ENCODE results near the gene TNFRSF17.
"Not testable (repeated sequence)": the region's sequence is repeated elsewhere in the genome, so short reads cannot be mapped to it uniquely, and the experiment has no call there.

Gene TNFRSF17

DNA sequence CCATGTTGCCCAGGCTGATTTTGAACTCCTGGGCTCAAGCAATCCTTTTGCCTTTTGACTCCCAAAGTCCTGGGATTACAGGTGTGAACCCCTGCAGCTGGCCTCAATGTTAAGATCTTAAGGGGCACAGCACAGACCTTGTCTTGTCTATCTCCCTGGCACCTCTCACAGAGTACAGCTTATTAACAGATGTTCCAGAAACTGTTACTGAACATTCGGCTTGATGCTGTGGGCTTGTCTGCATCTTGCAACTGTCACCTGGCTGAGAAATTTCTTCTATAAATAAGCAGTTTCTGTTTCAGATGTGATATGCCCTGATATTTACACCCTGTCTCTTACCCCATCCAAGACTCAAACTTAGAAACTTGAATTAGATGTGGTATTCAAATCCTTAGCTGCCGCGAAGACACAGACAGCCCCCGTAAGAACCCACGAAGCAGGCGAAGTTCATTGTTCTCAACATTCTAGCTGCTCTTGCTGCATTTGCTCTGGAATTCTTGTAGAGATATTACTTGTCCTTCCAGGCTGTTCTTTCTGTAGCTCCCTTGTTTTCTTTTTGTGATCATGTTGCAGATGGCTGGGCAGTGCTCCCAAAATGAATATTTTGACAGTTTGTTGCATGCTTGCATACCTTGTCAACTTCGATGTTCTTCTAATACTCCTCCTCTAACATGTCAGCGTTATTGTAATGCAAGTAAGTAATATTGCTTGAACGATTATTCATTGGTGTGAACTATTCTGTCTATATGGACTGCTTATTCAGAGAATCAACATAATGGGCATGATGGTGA is at the start of gene TNFRSF17:
TSS of gene TNFRSF17 (plus strand) at position 450 of the 791 bp plus-strand sequence. CDS start at position 565, 115 bp downstream.
- DNase-seq, result no peak

DNA sequence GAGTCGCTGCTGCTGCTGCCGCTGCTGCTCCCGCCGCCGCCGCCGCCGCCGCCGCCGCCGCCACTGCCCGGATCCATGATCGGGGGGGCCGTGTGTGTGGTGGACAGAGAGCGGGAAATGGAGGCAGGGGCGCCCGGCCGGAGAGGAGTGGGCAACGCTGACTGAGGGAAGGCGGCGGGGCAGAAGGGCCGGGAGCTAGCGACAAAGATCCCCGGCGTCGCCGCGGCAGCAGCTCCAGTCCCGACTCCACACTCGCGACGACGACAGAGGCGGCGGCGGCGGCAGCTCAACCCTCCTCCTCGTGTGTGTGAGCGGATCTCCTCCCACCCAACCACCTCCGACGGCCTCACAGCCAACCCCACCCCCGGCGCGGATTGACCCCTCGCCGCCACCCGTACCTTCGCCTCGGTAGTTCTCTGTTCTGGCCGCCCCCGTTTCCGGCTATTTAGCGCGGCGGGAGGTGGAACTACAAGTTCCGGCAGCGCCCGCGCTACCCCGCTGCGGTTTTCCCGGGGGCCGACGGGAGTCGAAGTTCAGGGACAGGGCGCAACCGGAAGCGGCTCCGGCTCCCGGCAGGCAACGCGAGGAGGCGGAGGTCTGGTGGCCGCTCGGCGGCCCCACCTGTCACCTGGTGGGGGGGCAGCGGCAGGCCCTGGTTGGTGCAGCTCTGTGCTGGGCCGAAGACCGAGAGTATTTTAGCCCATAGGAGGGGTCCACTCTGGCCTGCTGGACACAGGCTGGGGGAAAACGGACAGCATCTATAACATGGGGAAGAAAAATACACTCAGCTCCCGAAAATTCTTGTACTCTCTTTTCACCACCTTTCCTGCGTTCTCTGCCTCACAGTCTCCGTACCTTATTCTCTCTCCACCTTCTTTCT is 49.1 kb upstream of the TNFRSF17 start, which contains the start of gene GSPT1:
TSS of gene GSPT1 (minus strand) at position 313 of the 880 bp plus-strand sequence. CDS start at position 77, 236 bp downstream.
- peak; percentile 99 for DNase-seq

DNA sequence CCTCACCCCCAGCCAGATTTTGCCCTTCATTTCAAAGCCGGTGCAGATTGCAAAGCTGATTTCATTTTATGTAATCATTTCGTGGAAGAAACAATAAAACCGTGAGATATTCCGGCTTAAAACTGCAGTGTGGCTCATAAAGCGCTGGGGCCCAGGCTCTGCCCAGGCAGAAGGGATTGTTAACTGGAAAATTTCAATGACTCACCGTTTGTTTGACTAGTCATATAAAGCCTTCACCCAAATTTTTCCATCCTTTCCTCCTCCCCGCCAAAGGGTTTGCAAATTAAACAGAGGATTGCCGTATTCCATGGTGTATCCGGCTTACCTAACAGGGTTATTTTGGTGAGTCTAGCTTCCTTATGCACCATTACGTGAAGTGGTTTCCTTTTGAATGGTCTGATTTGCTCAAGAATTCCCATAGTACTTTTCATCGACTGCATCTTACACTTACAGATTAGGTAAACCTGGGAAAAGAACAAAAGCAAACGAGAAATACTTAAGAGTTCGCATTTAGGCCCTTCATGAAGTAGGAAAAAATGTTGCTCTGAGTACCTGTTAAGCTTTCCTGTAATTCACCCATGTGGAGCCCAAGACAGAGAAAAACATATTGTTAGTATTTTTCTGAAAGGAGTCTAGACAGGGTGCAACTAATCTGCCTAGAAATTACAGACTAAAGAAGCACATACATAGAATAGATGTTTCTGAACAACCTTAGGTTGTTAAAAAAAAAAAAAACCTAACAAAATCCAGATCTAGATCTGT is 48.3 kb upstream of the TNFRSF17 start:
- DNase-seq, result peak; percentile 33

DNA sequence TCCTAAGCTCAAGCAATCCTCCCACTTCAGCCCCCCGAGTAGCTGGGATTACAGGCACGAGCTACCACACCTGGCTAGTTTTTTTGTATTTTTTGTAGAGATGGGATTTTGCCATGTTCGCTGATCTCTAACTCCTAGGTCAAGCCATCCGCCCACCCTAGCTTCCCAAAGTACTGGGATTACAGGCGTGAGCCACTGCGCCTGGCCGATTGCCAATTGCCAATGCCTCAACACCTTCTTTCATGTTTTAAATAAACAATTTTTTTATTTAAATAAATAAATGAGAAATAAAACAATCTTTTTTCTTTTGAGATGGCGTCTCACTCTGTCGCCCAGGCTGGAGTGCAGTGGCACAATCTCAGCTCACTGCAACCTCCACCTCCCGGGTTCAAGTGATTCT is 41.0 kb upstream of the TNFRSF17 start:
- DNase-seq, result not testable (repeated sequence)

DNA sequence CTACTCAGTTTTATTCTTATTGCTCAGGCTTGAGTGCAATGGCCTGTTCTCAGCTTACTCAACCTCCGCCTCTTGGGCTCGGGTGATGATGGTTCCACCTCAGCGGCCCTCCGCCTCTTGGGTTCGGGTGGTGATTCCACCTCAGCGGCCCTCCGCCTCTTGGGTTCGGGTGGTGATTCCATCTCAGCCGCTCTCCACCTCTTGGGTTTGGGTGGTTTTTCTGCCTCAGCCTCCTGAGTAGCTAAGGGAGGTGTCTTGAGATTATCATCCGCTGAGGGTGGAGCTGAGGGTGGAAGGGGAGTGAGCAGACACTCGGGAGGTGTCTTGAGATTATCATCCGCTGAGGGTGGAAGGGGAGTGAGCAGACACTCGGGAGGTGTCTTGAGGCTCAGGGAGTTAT is 37.7 kb upstream of the TNFRSF17 start:
- DNase-seq, result not testable (repeated sequence)

DNA sequence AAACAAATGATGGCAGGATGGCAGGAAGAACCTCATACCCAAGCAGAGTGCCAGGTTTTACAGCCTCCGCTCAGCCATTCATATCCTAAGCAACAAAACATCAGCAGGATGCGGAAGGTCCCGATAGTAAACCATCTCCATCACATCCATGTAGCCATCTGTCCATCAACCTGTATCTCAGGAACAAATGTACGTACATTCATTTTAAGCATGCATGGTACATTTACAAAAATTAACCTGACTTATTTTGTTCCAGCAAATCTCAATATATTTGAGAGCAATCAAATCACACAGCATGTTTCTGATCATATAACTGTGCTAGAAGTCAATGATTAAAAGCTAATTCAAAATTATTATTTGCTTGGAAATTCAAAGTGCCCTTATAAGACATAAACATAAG is 23.1 kb upstream of the TNFRSF17 start, which contains the start of gene NPIPB2:
TSS of gene NPIPB2 (minus strand) at position 101 of the 400 bp plus-strand sequence. CDS start at position 101, 0 bp downstream.
- DNase-seq, result not testable (repeated sequence)

DNA sequence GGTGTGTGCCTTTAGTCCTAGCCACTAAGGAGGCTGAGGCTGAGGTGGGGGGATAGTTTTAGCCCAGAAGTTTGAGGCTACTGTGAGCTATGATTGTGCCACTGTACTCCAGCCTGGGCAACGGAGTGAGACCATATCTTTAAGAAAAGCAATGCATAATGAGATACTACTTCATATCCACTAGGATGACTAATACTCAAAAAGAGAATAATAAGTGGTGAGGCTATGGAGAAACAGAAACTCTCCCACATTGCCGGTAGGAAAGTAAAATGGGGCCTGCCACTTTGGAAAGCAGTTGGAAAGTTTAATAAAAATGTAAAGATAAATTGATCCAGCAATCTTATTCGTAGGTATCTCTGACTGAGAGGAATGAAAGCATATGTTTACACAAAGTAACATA is 18.6 kb upstream of the TNFRSF17 start:
- DNase-seq, result no peak

DNA sequence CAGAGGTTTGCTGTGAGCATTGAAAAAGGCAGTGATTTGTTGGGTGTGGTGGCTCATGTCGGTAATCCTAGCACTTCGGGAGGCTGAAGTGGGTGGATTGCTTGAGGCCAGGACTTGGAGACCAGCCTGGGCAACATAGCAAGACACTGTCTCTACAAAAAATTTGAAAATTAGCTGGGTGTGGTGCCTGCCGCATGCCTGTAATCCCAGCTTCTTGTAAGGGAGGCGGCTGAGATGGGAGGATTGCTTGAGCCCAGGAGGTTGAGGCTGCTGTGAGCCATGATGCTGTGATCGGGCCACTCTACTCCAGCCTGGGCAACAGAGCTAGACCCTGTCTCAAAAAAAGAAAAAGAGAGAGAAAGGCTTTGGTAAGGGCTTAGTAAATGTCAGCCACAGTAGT is 16.2 kb upstream of the TNFRSF17 start:
- no peak for DNase-seq

DNA sequence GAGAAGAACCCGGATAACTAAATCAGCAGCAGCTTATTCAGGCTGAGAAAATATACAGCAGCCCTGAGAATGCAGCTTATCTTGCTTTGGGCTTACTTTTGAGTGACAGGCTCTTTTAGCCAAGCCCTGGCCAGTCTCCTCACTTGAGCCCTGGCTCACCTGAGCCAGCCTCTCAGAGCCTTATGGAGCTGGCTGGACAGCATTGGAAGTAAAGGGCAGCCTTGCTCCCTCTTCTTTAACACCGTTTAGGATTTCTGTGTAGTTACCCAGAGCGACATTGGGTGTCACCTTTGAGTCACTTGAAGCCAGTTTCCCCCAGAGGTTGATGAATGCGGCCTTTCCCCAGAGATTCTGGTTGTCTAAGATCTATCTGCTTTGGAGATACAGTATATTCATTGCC is 15.5 kb upstream of the TNFRSF17 start:
- DNase-seq, result peak; percentile 63

DNA sequence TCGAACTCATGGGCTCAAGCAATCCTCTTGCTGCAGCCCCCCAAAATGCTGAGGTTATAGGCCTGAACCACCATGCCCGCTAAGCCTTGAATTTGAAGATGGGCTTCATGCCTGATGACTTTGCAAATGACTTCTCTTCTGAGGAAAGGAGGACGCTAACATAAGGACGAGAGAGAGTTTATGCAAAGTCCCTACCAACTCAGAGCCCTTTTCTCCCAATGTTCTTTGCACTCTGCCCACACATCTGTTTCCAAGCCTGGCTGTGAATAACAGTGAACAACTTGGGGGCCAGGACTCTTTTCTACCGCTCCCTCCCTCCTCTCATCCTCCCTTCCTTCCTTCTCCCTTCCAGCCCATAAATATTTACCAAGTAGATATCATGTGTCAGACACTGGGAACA is 14.6 kb upstream of the TNFRSF17 start:
- no peak for DNase-seq

DNA sequence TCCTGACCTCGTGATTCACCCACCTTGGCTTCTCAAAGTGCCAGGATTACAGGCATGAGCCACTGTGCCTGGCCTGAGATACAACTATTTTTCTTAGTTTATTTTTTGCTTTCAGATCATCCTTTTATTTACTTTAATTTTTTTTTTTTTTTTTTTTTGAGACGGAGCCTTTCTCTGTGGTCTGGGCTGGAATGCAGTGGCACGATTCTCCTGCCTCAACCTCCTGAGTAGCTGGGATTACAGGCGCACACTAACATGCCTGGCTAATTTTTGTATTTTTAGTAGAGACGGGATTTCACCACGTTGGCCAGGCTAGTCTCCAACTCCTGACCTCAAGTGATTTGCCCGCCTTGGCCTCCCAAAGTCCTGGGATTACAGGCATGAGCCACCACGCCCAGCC is 11.4 kb upstream of the TNFRSF17 start:
- not testable (repeated sequence) for DNase-seq

DNA sequence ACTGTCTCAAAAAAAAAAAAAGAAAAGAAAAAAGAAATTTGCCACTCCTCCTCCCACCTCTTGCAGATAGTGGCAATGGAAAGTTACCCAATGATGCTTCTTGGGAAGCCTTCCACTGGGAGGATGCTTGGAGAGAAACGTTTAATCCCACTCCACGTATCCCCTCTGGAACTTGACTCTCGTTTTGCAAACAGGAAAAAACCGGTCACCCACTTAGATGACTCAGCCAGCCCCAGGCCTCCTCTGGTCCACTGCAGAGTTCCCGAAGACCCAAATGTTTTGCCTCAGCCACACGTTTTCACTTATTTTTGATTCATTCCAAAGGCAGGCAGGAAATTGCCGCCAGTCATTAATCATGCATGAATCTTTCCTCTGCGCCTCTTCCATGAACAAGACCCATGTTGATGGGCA is 9.3 kb upstream of the TNFRSF17 start:
- DNase-seq, result peak; percentile 99

DNA sequence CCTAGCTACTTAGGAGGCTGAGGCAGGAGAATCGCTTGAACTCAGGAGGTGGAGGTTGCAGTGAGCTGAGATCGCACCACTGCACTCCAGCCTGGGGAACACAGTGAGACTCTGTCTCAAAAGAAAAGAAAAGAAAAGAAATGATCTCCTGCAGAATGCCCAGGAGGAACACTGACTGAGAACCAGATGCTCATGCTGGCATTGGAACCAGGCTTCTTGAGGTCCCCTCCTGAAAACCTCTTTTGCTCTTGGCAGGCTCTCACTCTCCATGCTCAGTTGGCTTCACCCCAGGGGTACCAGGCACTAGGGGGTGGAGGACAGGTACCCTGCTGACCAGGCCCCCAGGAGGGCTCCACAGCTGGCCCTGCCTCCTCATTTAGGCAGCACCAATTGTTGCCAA is 8.5 kb upstream of the TNFRSF17 start:
- no peak for DNase-seq

DNA sequence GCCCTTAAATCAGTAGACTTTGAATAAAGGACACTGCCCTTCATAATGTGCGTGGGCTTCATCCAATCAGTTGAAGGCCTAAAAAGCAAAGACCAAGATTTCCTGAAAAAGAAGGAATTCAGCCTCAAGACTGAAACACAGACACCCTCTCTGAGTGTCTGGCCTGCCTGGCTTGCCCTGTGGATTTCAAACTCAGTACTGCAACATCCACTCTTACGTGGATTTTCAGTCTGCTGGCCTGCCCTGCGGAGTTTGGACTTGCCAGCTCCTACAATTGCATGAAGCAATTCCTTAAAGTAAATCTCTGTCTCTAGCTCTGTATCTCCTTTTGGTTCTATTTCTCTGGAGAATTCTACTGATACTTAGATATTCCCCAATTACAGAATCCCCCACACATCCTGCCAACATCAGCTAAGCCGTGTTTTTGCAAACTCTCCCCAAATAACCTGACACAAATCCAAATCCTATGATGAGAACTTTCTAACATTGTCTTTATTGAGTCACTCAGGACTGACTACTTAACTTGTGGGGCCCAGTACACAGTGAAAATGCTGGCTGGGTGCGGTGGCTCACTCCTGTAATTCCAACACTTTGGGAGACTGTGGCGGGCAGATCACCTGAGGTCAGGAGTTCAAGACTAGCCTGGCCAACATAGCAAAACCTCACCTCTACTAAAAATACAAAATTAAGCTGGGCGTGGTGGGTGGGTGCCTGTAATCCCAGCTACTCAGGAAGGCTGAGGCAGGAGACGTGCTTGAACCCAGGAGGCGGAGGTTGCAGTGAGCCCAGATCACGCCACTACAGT is 7.2 kb upstream of the TNFRSF17 start:
- peak; percentile 44 for DNase-seq

DNA sequence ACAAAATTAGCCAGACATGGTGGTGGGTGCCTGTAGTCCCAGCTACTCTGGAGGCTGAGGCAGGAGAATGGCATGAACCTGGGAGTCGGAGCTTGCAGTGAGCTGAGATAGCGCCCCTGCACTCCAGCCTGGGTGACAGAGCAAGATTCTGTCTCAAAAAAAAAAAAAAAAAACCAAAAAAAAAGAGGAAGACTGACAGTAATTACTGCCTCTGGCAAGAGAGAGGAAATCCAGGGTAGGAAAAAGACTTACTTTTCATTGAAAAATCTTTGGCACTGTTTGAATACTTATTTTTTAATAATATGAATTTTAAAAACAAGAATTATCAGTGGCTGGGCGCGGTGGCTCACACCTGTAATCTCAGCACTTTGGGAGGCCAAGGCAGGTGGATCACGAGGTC is 2.6 kb upstream of the TNFRSF17 start:
- not testable (repeated sequence) for DNase-seq

DNA sequence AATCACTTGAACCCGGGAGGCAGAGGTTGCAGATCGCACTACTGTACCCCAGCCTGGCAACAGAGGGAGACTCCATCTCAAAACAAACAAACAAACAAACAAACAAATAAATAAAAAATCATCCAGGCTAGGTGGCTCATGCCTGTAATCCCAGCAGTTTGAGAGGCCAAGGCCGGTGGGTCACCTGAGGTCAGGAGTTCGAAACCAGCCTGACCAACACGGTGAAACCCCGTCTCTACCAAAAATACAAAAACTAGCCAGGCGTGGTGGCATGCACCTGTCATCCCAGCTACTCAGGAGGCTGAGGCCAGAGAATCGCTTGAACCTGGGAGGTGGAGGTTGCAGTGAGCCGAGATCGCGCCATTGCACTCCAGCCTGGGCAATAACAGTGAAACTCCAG is 2.0 kb upstream of the TNFRSF17 start:
- not testable (repeated sequence) for DNase-seq

DNA sequence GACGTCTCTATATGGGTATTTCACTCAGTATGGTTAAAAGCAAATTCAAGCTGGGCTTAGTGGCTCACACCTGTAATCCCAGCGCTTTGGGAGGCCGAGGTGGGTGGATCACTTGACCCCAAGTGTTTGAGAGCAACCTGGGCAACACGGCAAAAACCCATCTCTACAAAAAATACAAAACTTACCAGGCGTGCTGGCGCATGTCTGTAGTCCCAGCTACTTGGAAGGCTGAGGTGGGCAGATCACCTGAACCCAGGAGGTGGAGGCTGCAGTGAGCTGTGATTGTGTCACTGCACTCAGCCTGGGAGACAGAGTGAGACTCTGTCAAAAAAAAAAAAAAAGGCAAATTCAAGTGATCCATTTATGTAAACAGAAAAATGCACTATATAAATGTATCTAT is 1.3 kb upstream of the TNFRSF17 start:
- DNase-seq, result no peak

DNA sequence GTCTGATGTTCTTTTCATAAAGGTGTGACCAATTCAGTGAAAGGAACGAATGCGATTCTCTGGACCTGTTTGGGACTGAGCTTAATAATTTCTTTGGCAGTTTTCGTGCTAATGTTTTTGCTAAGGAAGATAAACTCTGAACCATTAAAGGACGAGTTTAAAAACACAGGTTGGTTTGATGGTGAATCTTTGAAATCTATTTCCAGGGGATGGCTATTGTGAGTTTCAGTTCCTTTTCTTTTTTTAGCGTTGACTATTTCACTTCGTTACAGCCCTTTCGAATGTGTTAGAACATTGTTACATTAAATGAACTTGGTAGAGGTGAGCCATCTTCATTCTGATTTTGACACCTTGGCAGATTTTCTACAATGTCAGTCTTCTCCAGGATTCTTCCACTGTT is 1.2 kb downstream of the TNFRSF17 start:
- no peak for DNase-seq

DNA sequence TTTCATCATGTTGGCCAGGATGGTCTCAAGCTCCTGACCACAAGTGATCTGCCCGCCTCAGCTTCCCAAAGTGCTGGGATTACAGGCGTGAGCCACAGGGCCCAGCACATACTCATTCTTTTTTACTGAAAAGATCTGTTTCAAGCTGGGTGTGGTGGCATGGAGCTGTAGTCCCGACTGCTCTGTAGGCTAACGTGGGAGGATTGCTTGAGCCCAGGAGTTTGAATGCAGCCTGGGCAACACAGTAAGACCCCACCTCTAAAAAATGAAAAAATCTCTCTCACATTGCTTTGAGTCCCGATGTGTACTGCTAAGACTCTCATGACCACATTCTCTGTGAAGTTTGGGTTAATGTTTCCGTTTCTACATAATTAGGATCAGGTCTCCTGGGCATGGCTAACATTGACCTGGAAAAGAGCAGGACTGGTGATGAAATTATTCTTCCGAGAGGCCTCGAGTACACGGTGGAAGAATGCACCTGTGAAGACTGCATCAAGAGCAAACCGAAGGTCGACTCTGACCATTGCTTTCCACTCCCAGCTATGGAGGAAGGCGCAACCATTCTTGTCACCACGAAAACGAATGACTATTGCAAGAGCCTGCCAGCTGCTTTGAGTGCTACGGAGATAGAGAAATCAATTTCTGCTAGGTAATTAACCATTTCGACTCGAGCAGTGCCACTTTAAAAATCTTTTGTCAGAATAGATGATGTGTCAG is 2.3 kb downstream of the TNFRSF17 start:
- DNase-seq, result no peak

DNA sequence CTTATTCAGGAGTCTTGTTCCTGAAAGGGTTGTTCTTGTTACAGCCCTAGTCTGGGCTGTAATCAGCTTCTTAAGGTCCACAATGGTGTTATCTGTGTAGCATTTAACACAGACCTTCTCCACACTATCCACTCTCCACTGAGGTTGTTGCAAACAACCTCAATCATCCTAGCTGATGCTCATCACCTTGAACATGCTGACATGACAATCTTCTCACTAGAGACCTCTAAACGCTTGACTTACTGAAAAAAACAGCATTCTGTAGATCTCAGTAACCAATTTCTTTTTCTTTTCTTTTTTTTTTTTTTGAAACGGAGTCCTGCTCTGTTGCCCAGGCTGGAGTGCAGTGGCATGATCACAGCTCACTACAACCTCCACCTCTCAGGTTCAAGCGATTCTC is 3.6 kb downstream of the TNFRSF17 start:
- DNase-seq, result no peak

DNA sequence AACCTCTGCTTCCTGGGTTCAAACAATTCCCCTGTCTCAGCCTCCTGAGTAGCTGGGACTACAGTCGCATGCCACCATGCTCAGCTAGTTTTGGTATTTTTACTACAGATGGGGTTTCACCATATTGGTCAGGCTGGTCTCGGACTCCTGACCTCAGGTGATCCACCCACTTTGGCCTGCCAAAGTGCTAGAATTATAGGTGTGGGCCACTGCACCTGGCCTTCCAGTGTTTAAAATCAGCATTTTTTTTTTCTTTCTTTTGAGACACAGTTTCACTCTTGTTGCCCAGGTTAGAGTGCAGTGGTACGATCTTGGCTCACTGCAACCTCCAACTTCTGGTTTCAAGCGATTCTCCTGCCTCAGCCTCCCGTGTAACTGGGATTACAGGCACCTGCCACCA is 5.3 kb downstream of the TNFRSF17 start:
- not testable (repeated sequence) for DNase-seq
